Measurements from ENCODE around the gene APBB2. TPM values are rescaled to one million over a fixed set of nuclear protein-coding genes. Genes with fewer than 3 reads are reported as not detected.

Gene APBB2
- total RNA-seq, 4 donors from 2014 or later, result 66.3 to 133 (median 90.2) TPM

- no peak overlapping the region for H3K27ac ChIP-seq
- H3K36me3 ChIP-seq, result no peaks in the 10 kb centered on the region
- no peak for ATAC-seq
- H3K4me3 ChIP-seq, result no peak overlapping the region
- no peaks in the 10 kb centered on the region for H3K4me1 ChIP-seq
- TF ChIP-seq CTCF (IDR thresholded peaks at IDR 0.05) (no peak), POLR2AphosphoS5 (IDR thresholded peaks at IDR 0.05) (no peak), EP300 (IDR thresholded peaks at IDR 0.05) (no peak), POLR2A (IDR thresholded peaks at IDR 0.05) (no peak)
- 92 to 100% methylated on average over 2 to 3 of the region's 3 CpGs for WGBS, 2 donors (ENCODE audit: low coverage in 1 of 2)
- H3K9me3 ChIP-seq, result no peaks in the 10 kb centered on the region
- no peaks in the 10 kb centered on the region for H3K27me3 ChIP-seq
Observed at GRCh38 chr4:40789771-40790170, 424.6 kb downstream of the APBB2 start.

DNA sequence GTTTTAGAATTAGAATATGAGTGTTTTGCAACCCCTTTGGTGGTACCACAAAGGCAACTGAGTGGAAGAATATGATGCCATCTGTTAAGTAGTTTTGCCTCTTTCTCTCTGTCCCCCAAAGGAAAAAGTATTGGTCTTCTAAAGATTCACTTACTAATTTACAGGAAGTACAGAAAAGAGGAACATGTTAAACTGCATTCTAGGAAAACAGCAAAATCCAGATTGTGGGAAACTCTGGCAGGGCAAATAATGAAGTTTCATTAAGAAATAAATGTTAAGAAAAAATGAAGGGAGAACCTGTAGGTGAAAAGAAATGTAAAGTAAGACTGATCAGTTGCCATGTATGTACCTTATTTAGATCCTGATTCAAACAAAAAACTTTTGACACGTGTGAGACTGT lies 425.3 kb downstream of the APBB2 start:
- Histone ChIP-seq H3K4me1 (no peaks in the 10 kb centered on the region), H3K36me3 (no peaks in the 10 kb centered on the region), H3K27me3 (no peaks in the 10 kb centered on the region), H3K4me3 (no peak overlapping the region), H3K9me3 (no peaks in the 10 kb centered on the region), H3K27ac (no peak overlapping the region)
- WGBS, 2 donors (ENCODE audit: low coverage in 1 of 2), result 65 to 70% methylated on average over 1 of the region's 1 CpG
- no peak for TF ChIP-seq CTCF (IDR thresholded peaks at IDR 0.05)
- TF ChIP-seq POLR2AphosphoS5 (IDR thresholded peaks at IDR 0.05), result no peak
- no peak for TF ChIP-seq EP300 (IDR thresholded peaks at IDR 0.05)
- TF ChIP-seq POLR2A (IDR thresholded peaks at IDR 0.05), result no peak
- ATAC-seq, result no peak

GRCh38 chr4:40788331-40788730 lies 426.0 kb downstream of the APBB2 start:
- H3K4me1 ChIP-seq, result no peaks in the 10 kb centered on the region
- H3K27me3 ChIP-seq, result no peaks in the 10 kb centered on the region
- 60 to 86% methylated on average over 2 of the region's 2 CpGs for WGBS, 2 donors (ENCODE audit: low coverage in 1 of 2)
- no peak overlapping the region for H3K27ac ChIP-seq
- no peaks in the 10 kb centered on the region for H3K36me3 ChIP-seq
- H3K9me3 ChIP-seq, result no peaks in the 10 kb centered on the region
- TF ChIP-seq CTCF (IDR thresholded peaks at IDR 0.05), result no peak
- no peak for TF ChIP-seq POLR2AphosphoS5 (IDR thresholded peaks at IDR 0.05)
- H3K4me3 ChIP-seq, result no peak overlapping the region
- ATAC-seq, result no peak

DNA sequence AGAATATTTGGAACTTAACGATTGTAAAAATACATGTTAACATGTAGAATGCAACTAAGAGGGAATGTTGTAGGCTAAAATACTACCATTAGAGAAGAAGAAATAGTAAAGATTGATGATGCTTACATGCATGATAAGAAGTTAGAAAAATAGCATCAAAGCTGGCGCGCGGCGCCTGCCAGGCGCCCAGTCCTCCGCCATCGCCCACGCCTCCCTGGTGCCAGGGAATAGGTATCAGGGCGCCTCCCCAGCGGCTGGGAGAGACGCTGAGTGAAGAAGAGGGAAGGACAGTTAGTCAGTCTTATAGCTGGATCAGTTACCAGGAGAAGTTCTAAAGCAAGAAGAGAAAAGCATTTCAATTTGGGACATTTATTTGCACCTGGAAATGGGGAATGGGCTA lies 428.6 kb downstream of the APBB2 start:
- ATAC-seq, result no peak
- TF ChIP-seq POLR2A (IDR thresholded peaks at IDR 0.05), result no peak
- no peak for TF ChIP-seq POLR2AphosphoS5 (IDR thresholded peaks at IDR 0.05)
- TF ChIP-seq EP300 (IDR thresholded peaks at IDR 0.05), result no peak
- TF ChIP-seq CTCF (IDR thresholded peaks at IDR 0.05), result no peak
- WGBS, 2 donors (ENCODE audit: low coverage in 1 of 2), result 94% methylated on average over 9 to 11 of the region's 12 CpGs

DNA sequence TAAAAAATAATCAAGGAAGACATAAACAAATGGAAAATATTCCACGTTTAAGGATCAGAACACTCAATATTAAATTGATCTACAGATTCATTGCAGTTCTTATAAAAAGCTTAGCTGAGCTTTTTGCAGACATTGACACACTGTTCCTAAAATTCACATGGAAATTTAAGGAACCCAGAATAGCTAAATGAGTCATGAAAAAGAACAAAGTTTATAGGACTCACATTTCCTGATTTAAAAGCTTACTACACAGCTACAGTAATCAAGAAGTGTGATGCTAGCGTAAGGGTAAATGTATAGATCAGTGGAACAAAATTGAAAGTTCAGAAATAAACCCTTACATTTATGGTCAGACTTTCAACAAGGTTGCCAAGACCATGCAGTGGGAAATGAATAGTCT lies 431.5 kb downstream of the APBB2 start:
- no peak overlapping the region for H3K27ac ChIP-seq
- WGBS, 2 donors (ENCODE audit: low coverage in 1 of 2), result 71 to 80% methylated on average over 2 of the region's 2 CpGs
- peaks cover 0 to 11% (median 0%) of the 10 kb centered on the region in 3 donors for H3K9me3 ChIP-seq
- no peaks in the 10 kb centered on the region for H3K4me1 ChIP-seq
- no peak overlapping the region for H3K4me3 ChIP-seq
- H3K36me3 ChIP-seq, result peaks cover 0 to 4% of the 10 kb centered on the region in 2 donors
- ATAC-seq, result no peak
- H3K27me3 ChIP-seq, result no peaks in the 10 kb centered on the region
- TF ChIP-seq CTCF (IDR thresholded peaks at IDR 0.05) (no peak), EP300 (IDR thresholded peaks at IDR 0.05) (no peak), POLR2A (IDR thresholded peaks at IDR 0.05) (no peak), POLR2AphosphoS5 (IDR thresholded peaks at IDR 0.05) (no peak)

More for the DNA sequence above, 428.6 kb downstream of the APBB2 start:
- no peak overlapping the region for H3K4me3 ChIP-seq
- no peaks in the 10 kb centered on the region for H3K4me1 ChIP-seq
- no peak overlapping the region for H3K27ac ChIP-seq
- no peaks in the 10 kb centered on the region for H3K36me3 ChIP-seq
- no peaks in the 10 kb centered on the region for H3K9me3 ChIP-seq
- no peaks in the 10 kb centered on the region for H3K27me3 ChIP-seq

Measured in gastroesophageal sphincter (tissue), 4 donors.